ENCODE results near the gene SYTL2. TPM values are rescaled to one million over a fixed set of nuclear protein-coding genes. Genes with fewer than 3 reads are reported as not detected.
"Not testable (repeated sequence)": the region's sequence is repeated elsewhere in the genome, so short reads cannot be mapped to it uniquely, and the experiment has no call there.

Gene SYTL2
- total and polyA plus RNA-seq, 5 donors: 4.3 to 7.3 (median 5.7) TPM

- H3K27ac ChIP-seq (ENCODE audit: low read length): no peak overlapping the region
- ATAC-seq: no peak
- 3% methylated on average over 10 of the region's 10 CpGs for WGBS
- H3K27me3 ChIP-seq (ENCODE audit: control insufficient read depth, insufficient read depth): no peaks in the 10 kb centered on the region
- H3K4me3 ChIP-seq (ENCODE audit: low read length): peak overlapping the region; percentile 84
- intact Hi-C loops (cut with DNase I): loop anchor here in 1 of 4 donors (5.0 kb wide), 1 partner anchor 36 kb away; the partner anchor contains the start of genes DLG2 and TMEM126B
- DNase-seq: no peak
- H3K4me1 ChIP-seq (ENCODE audit: control insufficient read depth, insufficient read depth, low read length): no peaks in the 10 kb centered on the region
- H3K9me3 ChIP-seq (ENCODE audit: control insufficient read depth, low read length): no peaks in the 10 kb centered on the region
Observed at GRCh38 chr11:85663080-85663752, 147.7 kb downstream of the SYTL2 start.

GRCh38 chr11:85661972-85662664, 148.8 kb downstream of the SYTL2 start:
- Histone ChIP-seq H3K4me1 (ENCODE audit: control insufficient read depth, insufficient read depth, low read length) (no peaks in the 10 kb centered on the region), H3K27me3 (ENCODE audit: control insufficient read depth, insufficient read depth) (no peaks in the 10 kb centered on the region), H3K27ac (ENCODE audit: low read length) (no peak overlapping the region), H3K9me3 (ENCODE audit: control insufficient read depth, low read length) (no peaks in the 10 kb centered on the region), H3K4me3 (ENCODE audit: low read length) (peak overlapping the region; percentile 84)
- WGBS: 6% methylated on average over 4 of the region's 4 CpGs
- intact Hi-C loops (cut with DNase I): loop anchor here in 1 of 4 donors (5.0 kb wide), 1 partner anchor 35 kb away; the partner anchor contains the start of genes DLG2 and TMEM126B
- ATAC-seq (no peak), DNase-seq (no peak)

DNA sequence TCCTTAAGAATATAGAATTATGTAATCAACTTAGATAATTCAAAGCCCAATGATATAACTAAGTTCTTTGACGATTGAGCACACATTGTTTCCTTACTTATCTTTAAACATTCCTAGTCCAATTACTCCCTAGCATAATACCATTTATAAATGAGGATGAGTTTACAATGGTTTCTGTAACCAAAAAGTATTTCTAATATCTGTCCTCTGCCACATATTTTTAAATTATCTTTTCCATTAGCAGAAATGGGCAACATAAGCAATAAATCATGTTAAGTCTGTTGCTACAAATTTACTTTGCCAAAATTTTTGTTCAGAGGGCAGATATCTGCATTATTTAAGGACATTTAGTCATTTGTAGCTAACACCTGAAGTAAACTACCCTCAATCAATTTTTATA, 152.8 kb downstream of the SYTL2 start:
- no peaks in the 10 kb centered on the region for H3K9me3 ChIP-seq (ENCODE audit: control insufficient read depth, low read length)
- no peaks in the 10 kb centered on the region for H3K4me1 ChIP-seq (ENCODE audit: control insufficient read depth, insufficient read depth, low read length)
- intact Hi-C loops (cut with DNase I): no loop called here
- 22% methylated on average over 1 of the region's 1 CpG for WGBS
- no peak overlapping the region for H3K4me3 ChIP-seq (ENCODE audit: low read length)
- no peak overlapping the region for H3K27ac ChIP-seq (ENCODE audit: low read length)
- H3K27me3 ChIP-seq (ENCODE audit: control insufficient read depth, insufficient read depth): no peaks in the 10 kb centered on the region
- DNase-seq (no peak), ATAC-seq (no peak)

DNA sequence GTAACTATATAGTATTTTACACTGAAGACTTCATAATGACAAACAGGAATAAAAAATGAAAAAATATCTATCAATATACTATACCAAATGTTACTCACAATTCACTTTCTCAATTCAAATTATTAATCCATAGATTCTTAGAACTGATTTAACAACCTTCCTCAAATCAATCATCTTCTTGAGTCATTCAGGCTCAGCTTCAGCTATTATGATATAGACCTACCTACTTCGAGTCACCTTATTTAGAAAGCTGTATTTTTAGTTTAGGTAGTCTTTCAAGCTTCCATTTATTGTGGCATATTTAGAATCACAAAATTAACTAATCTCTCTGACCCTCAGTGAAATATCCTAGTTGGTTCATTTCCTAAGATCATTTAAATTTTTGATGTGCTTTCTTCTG, 154.2 kb downstream of the SYTL2 start:
- Histone ChIP-seq H3K4me1 (ENCODE audit: control insufficient read depth, insufficient read depth, low read length) (no peaks in the 10 kb centered on the region), H3K27ac (ENCODE audit: low read length) (no peak overlapping the region), H3K9me3 (ENCODE audit: control insufficient read depth, low read length) (no peaks in the 10 kb centered on the region), H3K27me3 (ENCODE audit: control insufficient read depth, insufficient read depth) (no peaks in the 10 kb centered on the region), H3K4me3 (ENCODE audit: low read length) (no peak overlapping the region)
- ATAC-seq: no peak
- DNase-seq: no peak
- intact Hi-C loops (cut with DNase I): no loop called here
- 87% methylated on average over 1 of the region's 1 CpG for WGBS

- H3K4me3 ChIP-seq (ENCODE audit: low read length); H3K27me3 ChIP-seq (ENCODE audit: control insufficient read depth, insufficient read depth); intact Hi-C loops (cut with DNase I); H3K4me1 ChIP-seq (ENCODE audit: control insufficient read depth, insufficient read depth, low read length); H3K9me3 ChIP-seq (ENCODE audit: control insufficient read depth, low read length); DNase-seq; ATAC-seq; H3K27ac ChIP-seq (ENCODE audit: low read length): not testable (repeated sequence)
- WGBS: 97% methylated on average over 4 of the region's 4 CpGs
Observed at GRCh38 chr11:85654343-85654742, 156.6 kb downstream of the SYTL2 start.

DNA sequence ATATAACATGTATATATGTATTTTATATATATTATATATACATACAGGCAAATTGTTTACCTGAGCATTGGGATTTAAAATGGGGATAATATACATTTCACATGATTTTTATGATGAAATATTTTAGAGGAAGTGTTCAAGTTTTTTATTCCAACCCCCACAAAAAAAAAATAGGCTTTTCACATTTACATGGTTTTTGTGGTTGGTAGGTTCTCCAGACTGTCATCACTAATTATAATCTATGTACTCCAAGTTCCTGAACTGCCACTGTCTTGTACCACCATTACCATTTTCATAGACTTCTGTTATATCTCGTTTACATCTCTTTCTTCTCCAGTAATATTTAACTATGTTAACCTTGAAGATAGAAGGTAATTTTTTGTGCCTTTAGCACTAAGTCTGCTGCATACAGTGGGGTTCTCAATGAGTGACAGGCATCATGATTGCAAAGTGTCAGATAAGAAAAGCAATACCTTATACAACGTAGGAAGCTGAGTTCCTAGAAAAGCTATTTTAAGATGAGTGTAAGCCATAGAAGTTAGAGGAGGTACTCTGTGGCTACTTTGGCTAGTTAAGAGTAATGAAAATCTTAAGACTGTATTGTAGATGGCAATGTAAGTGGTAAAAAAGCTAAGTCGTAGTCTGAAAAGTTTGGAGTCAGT, 158.0 kb downstream of the SYTL2 start:
- Histone ChIP-seq H3K27ac (ENCODE audit: low read length) (no peak overlapping the region), H3K4me3 (ENCODE audit: low read length) (no peak overlapping the region), H3K27me3 (ENCODE audit: control insufficient read depth, insufficient read depth) (no peaks in the 10 kb centered on the region), H3K4me1 (ENCODE audit: control insufficient read depth, insufficient read depth, low read length) (no peaks in the 10 kb centered on the region), H3K9me3 (ENCODE audit: control insufficient read depth, low read length) (no peaks in the 10 kb centered on the region)
- intact Hi-C loops (cut with DNase I): no loop called here
- DNase-seq (no peak), ATAC-seq (no peak)
- 61% methylated on average over 3 of the region's 3 CpGs for WGBS

DNA sequence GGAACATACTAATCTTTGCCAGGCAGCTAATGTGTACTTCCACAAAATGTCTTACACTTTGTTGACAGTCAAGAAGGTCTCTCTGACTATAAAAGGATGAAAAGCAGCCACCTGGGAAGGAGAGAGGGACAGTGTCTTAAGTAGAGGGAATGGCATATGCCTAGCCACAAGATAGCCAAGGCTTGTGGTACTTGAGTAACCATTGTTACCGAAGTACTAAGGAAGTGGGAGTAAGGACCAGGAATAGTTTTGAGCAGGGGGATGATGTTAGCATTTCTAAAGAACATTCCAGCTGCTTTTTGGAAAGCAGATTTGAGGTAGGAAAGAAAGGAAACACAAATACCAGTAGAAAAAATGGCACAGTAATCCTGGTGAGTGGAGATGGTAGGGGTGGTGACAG, 159.8 kb downstream of the SYTL2 start:
- no peak for DNase-seq

DNA sequence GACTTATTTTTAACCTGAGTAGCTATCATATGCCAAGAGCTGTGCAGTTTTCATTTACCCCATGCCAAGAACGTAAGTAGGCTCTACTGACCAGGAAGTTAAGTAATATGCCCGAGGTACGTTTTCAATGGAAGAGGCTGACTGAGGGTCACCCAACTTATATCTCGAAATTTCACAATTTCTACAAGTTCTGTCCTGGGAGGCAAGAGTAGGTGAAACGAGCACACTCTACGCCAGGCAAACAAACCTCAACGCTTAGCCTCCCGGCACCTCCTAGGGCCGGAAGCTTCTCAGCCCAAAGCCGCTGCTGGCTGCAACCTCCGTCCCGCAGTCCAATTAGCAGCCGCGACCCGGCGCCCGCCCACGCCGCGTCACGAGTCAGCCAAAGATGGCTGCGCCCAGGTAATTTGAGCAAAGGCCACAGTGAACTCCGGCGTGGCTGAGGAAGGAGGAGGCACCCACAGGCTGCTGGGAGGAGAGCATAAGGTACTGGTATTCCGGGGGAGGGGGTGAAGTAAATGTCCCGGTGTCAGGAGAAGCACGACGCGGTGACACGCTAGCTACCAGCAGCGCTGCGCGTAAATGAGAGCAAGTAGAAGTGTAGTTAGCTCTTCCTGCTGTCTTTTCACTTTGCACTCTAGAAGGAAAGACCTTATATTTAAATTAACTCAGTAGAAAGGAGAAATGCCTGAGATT, 163.2 kb downstream of the SYTL2 start, which contains the start of gene TMEM126A:
TMEM126A (plus strand) TSS at position 364 of the 696 bp plus-strand sequence. CDS start 2,289 bp downstream, outside the sequence.
- Histone ChIP-seq H3K27me3 (ENCODE audit: control insufficient read depth, insufficient read depth) (no peaks in the 10 kb centered on the region), H3K9me3 (ENCODE audit: control insufficient read depth, low read length) (no peaks in the 10 kb centered on the region), H3K4me1 (ENCODE audit: control insufficient read depth, insufficient read depth, low read length) (peaks cover 1% of the 10 kb centered on the region), H3K4me3 (ENCODE audit: low read length) (peak within 1 kb of the TSS; percentile 93), H3K27ac (ENCODE audit: low read length) (peak within 1 kb of the TSS; percentile 92)
- intact Hi-C loops (cut with DNase I): no loop called here
- ATAC-seq (peak; percentile 99), DNase-seq (peak; percentile 90 to 96 (median 95))
- WGBS: under 1% methylated on average over 33 of the region's 33 CpGs

More for the DNA sequence above, 159.8 kb downstream of the SYTL2 start:
- no peaks in the 10 kb centered on the region for H3K9me3 ChIP-seq (ENCODE audit: control insufficient read depth, low read length)
- no peaks in the 10 kb centered on the region for H3K27me3 ChIP-seq (ENCODE audit: control insufficient read depth, insufficient read depth)
- H3K27ac ChIP-seq (ENCODE audit: low read length): no peak overlapping the region
- ATAC-seq: no peak
- intact Hi-C loops (cut with DNase I): no loop called here
- WGBS: 68% methylated on average over 1 of the region's 1 CpG
- peaks cover 1% of the 10 kb centered on the region for H3K4me1 ChIP-seq (ENCODE audit: control insufficient read depth, insufficient read depth, low read length)
- H3K4me3 ChIP-seq (ENCODE audit: low read length): no peak overlapping the region

DNA sequence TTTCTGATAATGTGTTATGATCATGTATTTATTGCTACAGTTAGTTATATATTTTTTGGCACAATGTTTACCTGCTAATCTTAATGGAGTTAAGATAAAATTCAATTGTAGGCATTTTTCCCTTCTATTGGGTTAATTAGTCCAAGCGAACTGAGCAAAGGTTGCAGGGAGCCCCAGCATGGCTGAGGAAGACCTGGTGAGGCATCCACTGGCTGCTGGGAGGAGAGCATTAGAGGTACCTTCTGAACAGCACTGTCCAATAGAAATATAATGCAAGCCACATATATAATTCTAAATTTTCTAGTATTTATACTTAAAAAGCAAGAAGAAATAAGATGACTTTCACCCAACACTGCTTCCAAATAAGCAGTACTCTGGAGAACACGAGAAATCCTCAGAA, 163.9 kb downstream of the SYTL2 start:
- ATAC-seq (no peak), DNase-seq (no peak)
- H3K4me3 ChIP-seq (ENCODE audit: low read length): peak overlapping the region; percentile 93
- H3K27ac ChIP-seq (ENCODE audit: low read length): peak overlapping the region; percentile 92
- H3K4me1 ChIP-seq (ENCODE audit: control insufficient read depth, insufficient read depth, low read length): peaks cover 1% of the 10 kb centered on the region
- H3K27me3 ChIP-seq (ENCODE audit: control insufficient read depth, insufficient read depth): no peaks in the 10 kb centered on the region
- intact Hi-C loops (cut with DNase I): no loop called here
- 30% methylated on average over 2 of the region's 2 CpGs for WGBS
- H3K9me3 ChIP-seq (ENCODE audit: control insufficient read depth, low read length): no peaks in the 10 kb centered on the region
